WTC11 (cell line): Measurements from ENCODE around the gene CLDN34.

Experiments used
- ATF3 ChIP-seq: sonication (generic); formaldehyde crosslinking; conservative IDR thresholded peaks from 2 replicates; pipeline ENCODE4 v1.8.1; 2022; ENCODE audit warnings: mild to moderate bottlenecking, missing genetic modification reagents
- CREM ChIP-seq: sonication (generic); formaldehyde crosslinking; IDR thresholded peaks from 2 replicates; pipeline ENCODE4 v1.8.1; 2022; ENCODE audit warnings: mild to moderate bottlenecking, missing genetic modification reagents, moderate library complexity
- CTCF ChIP-seq: fragments of 200-600 bp; IDR thresholded peaks from 2 replicates; pipeline ENCODE4 v1.8.0; 2022; ENCODE audit warnings: antibody characterized with exemption
- ETV6 ChIP-seq: sonication (generic); formaldehyde crosslinking; IDR thresholded peaks from 2 replicates; pipeline ENCODE4 v1.8.1; 2022; ENCODE audit warnings: mild to moderate bottlenecking, missing genetic modification reagents
- NR3C1 ChIP-seq: sonication (generic); formaldehyde crosslinking; conservative IDR thresholded peaks from 2 replicates; pipeline ENCODE4 v1.8.1; 2023; ENCODE audit warnings: low read depth, mild to moderate bottlenecking, missing genetic modification reagents
- RELA ChIP-seq: sonication (generic); formaldehyde crosslinking; IDR thresholded peaks from 2 replicates; pipeline ENCODE4 v1.8.1; 2022; ENCODE audit warnings: missing genetic modification reagents, mild to moderate bottlenecking, borderline replicate concordance
- STAT6 ChIP-seq: sonication (generic); formaldehyde crosslinking; conservative IDR thresholded peaks from 2 replicates; pipeline ENCODE4 v1.8.1; 2023; ENCODE audit warnings: mild to moderate bottlenecking, low read depth, missing genetic modification reagents, moderate library complexity

- TF ChIP-seq CREM (CRISPR knock-in tag): no peak
- no peak for TF ChIP-seq RELA (CRISPR knock-in tag)
- TF ChIP-seq STAT6 (CRISPR knock-in tag): no peak
- no peak for TF ChIP-seq ATF3 (CRISPR knock-in tag)
- TF ChIP-seq ETV6 (CRISPR knock-in tag): no peak
- TF ChIP-seq CTCF: no peak
- TF ChIP-seq NR3C1 (CRISPR knock-in tag): no peak
These were observed 49.5 kb downstream of the CLDN34 start for GRCh38 chrX:10016519-10017132.
